Ascending aorta (tissue), 2 donors: ENCODE data around the gene PKD1. TPM values are rescaled to one million over a fixed set of nuclear protein-coding genes. Genes with fewer than 3 reads are reported as not detected.
A peak's percentile ranks its signal among the peaks of the same experiment; 100 is the strongest.

Experiments used
- DNase-seq, 2 donors: peaks; one replicate each; pipeline ENCODE4 v3.0.0-alpha.2; 2019; ENCODE audit warnings: low spot score in 2 of 2
- H3K27ac ChIP-seq, 2 donors: fragments of 200-600 bp; sonication (generic); one replicate each; pipeline ENCODE4 v1.5.1; 2016 to 2017; ENCODE audit warnings: mild to moderate bottlenecking in 1 of 2
- H3K27me3 ChIP-seq: fragments of 200-600 bp; sonication (generic); one replicate; pipeline ENCODE4 v1.5.1; 2017
- H3K36me3 ChIP-seq, 2 donors: fragments of 200-600 bp; sonication (generic); one replicate each; pipeline ENCODE4 v1.5.1; 2016
- H3K4me1 ChIP-seq, 2 donors: fragments of 200-600 bp; sonication (generic); one replicate each; pipeline ENCODE4 v1.5.1; 2016 to 2017; ENCODE audit warnings: mild to moderate bottlenecking in 1 of 2
- H3K4me3 ChIP-seq, 2 donors: fragments of 200-600 bp; sonication (generic); one replicate each; pipeline ENCODE4 v1.5.1; 2016 to 2017; ENCODE audit warnings: mild to moderate bottlenecking in 1 of 2
- H3K9me3 ChIP-seq, 2 donors: fragments of 200-600 bp; sonication (generic); one replicate each; pipeline ENCODE4 v1.5.1; 2016
- CTCF ChIP-seq, 3 experiments: fragments of 200-600 bp in 2 of 3; fragments of 450-650 bp in 1 of 3; sonication (generic) in 2 of 3; IDR thresholded peaks; one replicate each; pipeline ENCODE4 v1.5.1; 2016 to 2019; ENCODE audit warnings: antibody characterized with exemption in 3 of 3, mild to moderate bottlenecking in 1 of 3, moderate library complexity in 1 of 3
- intact Hi-C: fragments of 100-400 bp; cut with DNase I; formaldehyde crosslinking; loops from one replicate; pipeline ENCODE4 v1.15.1; 2023
- total RNA-seq: library from RNA; depleted of rRNA; stranded (reverse); fragments of >200 nt; gene quantifications from one replicate; pipeline ENCODE4 v1.1.0, GENCODE V29; 2016

Gene PKD1
- total RNA-seq, 1 donor from 2014 or later: 551 TPM

- Histone ChIP-seq H3K27me3 (no peaks in the 10 kb centered on the region), H3K4me3 (peak overlapping the region in 1 of 2 donors; percentile 98), H3K9me3 (no peaks in the 10 kb centered on the region), H3K4me1 (peaks cover 4 to 20% of the 10 kb centered on the region in 2 donors), H3K27ac (no peak overlapping the region), H3K36me3 (peaks cover 4 to 5% of the 10 kb centered on the region in 2 donors)
- DNase-seq: no peak
- TF ChIP-seq CTCF (IDR thresholded peaks at IDR 0.05): no peak
- intact Hi-C loops: no loop called here
Measured at GRCh38 chr16:2045965-2046892, 89.5 kb downstream of the PKD1 start.

- Histone ChIP-seq H3K27me3 (no peaks in the 10 kb centered on the region), H3K4me3 (no peak overlapping the region), H3K9me3 (no peaks in the 10 kb centered on the region), H3K4me1 (peaks cover 4 to 20% of the 10 kb centered on the region in 2 donors), H3K36me3 (no peaks in the 10 kb centered on the region), H3K27ac (no peak overlapping the region)
- intact Hi-C loops: no loop called here
- no peak for TF ChIP-seq CTCF (IDR thresholded peaks at IDR 0.05)
- no peak for DNase-seq
Measured at GRCh38 chr16:2044541-2044940, 91.2 kb downstream of the PKD1 start.

GRCh38 chr16:2043667-2044451, 91.8 kb downstream of the PKD1 start:
- H3K4me3 ChIP-seq: no peak overlapping the region
- no peak overlapping the region for H3K27ac ChIP-seq

GRCh38 chr16:2042986-2043666, 92.6 kb downstream of the PKD1 start:
- peaks cover 4 to 13% of the 10 kb centered on the region in 2 donors for H3K4me1 ChIP-seq

More at GRCh38 chr16:2043667-2044451, 91.8 kb downstream of the PKD1 start:
- Histone ChIP-seq H3K4me1 (peaks cover 4 to 17% of the 10 kb centered on the region in 2 donors), H3K27me3 (no peaks in the 10 kb centered on the region), H3K9me3 (no peaks in the 10 kb centered on the region), H3K36me3 (no peaks in the 10 kb centered on the region)
- DNase-seq: no peak
- TF ChIP-seq CTCF (IDR thresholded peaks at IDR 0.05): no peak
- intact Hi-C loops: no loop called here

More at GRCh38 chr16:2042986-2043666, 92.6 kb downstream of the PKD1 start:
- no peak for TF ChIP-seq CTCF (IDR thresholded peaks at IDR 0.05)
- Histone ChIP-seq H3K36me3 (peaks cover under 1 to 4% of the 10 kb centered on the region in 2 donors), H3K27ac (no peak overlapping the region), H3K4me3 (no peak overlapping the region), H3K27me3 (no peaks in the 10 kb centered on the region), H3K9me3 (no peaks in the 10 kb centered on the region)
- intact Hi-C loops: no loop called here
- no peak for DNase-seq
